MG63 (cell line): ENCODE data around the gene JAML. TPM values are rescaled to one million over a fixed set of nuclear protein-coding genes. Genes with fewer than 3 reads are reported as not detected.
A peak's percentile ranks its signal among the peaks of the same experiment; 100 is the strongest.

ENCODE experiments used
- DNase-seq: peaks from one replicate; pipeline ENCODE4 v3.0.0-alpha.2; 2020
- H3K27me3 ChIP-seq: fragments of 250-450 bp; sonication (Bioruptor Pico); 2 replicates; pipeline ENCODE4 v1.5.1; 2020; ENCODE audit warnings: mild to moderate bottlenecking, moderate library complexity
- H3K36me3 ChIP-seq: fragments of 250-450 bp; sonication (Bioruptor Pico); 2 replicates; pipeline ENCODE4 v1.5.1; 2020; ENCODE audit warnings: mild to moderate bottlenecking, moderate library complexity
- H3K4me3 ChIP-seq: fragments of 250-450 bp; sonication (Bioruptor Pico); 2 replicates; pipeline ENCODE4 v1.5.1; 2020; ENCODE audit warnings: mild to moderate bottlenecking, moderate library complexity
- H3K9me3 ChIP-seq: fragments of 250-450 bp; sonication (Bioruptor Pico); 2 replicates; pipeline ENCODE4 v1.5.1; 2020; ENCODE audit warnings: mild to moderate bottlenecking, moderate library complexity
- total RNA-seq: library from RNA; depleted of rRNA; stranded (reverse); fragments of >200 nt; shearing (Covaris generic); gene quantifications from 2 replicates; pipeline ENCODE4 v1.2.3, GENCODE V29; 2014; ENCODE audit warnings: low replicate concordance; rRNA removed

JAML gene, protein sequence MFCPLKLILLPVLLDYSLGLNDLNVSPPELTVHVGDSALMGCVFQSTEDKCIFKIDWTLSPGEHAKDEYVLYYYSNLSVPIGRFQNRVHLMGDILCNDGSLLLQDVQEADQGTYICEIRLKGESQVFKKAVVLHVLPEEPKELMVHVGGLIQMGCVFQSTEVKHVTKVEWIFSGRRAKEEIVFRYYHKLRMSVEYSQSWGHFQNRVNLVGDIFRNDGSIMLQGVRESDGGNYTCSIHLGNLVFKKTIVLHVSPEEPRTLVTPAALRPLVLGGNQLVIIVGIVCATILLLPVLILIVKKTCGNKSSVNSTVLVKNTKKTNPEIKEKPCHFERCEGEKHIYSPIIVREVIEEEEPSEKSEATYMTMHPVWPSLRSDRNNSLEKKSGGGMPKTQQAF
- not detected in 2 replicates for total RNA-seq

DNA sequence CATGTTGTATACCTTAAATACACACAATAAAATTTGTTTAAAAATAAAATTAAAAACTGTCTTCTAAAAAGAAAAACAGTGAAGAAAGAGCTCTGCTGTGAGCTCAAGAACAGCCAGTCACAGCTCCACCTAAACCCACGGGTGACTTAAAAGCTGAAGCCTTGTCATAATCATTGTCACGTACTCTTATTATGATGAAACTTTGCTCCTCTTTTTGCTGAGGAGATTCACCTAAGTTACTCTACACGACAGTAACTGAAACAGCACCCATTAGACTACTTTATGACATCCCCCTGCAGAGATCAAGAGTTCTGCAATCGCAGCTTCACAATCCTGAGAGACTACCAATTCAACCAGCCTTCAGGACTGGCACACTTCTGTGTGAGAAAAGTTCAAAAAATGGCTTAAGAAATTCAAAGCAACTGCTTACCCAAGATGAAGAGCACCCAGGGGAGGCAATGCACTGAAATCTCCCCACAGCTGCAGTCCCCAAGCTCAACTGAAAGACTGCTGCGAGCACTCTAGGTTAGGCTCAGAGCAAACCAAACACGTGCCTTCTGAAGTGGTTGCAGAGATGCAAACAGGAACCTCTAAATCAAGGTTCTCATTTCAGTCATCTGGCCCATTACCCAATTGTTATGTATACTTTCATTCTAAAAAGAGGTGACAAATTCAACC lies at the start of gene JAML:
JAML (minus strand) TSS at position 501 of the 678 bp plus-strand sequence. CDS start 10,145 bp downstream, outside the sequence.
- no peaks in the 10 kb centered on the region for H3K36me3 ChIP-seq
- H3K27me3 ChIP-seq: peaks cover 3% of the 10 kb centered on the region; the same call in 1 of the 2 replicates
- no peaks in the 10 kb centered on the region for H3K9me3 ChIP-seq
- no peak for DNase-seq
- no peak within 1 kb of the TSS for H3K4me3 ChIP-seq

DNA sequence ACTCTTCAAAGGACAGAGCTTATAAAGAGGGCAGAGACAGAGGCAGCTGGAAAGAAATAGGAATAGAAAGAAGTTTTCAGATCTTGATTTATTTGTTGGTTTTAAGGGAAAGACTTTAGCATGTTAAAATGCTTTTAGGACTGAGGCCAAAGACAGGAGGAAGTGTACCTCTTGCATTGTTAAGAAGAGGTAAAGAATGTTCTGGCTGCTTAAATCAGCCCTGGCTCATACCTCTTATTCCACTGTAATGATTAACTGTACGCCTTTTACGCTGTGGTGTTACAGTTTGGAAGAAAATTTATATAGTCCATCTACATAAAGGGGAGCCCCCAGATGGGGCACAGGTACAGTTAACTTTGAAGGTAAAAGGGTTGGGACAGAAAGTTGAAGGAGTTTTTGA lies 49.4 kb upstream of the JAML start:
- Histone ChIP-seq H3K36me3 (no peaks in the 10 kb centered on the region), H3K9me3 (no peaks in the 10 kb centered on the region), H3K27me3 (peaks cover 2% of the 10 kb centered on the region; the same call in 1 of the 2 replicates), H3K4me3 (no peak overlapping the region)
- no peak for DNase-seq

DNA sequence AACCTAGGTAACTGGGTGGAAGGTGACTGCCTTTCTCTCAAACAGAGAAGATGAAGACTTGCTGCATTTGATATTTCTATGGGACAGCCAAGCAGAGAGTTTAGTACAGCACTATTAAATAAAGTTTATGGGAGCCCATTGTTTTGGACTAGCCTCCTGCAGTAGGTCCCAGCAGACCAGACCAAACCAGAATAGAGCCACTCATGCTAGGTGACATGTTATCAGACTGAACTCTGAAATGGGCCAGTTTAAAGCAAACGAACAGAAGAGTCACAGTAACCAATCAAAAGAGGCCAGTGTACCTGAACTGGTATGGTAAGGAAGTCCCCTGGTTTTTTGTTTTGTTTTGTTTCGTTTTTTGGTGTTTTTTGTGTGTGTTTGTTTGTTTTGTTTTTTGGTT lies 47.2 kb upstream of the JAML start:
- H3K9me3 ChIP-seq: no peaks in the 10 kb centered on the region
- no peaks in the 10 kb centered on the region for H3K36me3 ChIP-seq
- H3K4me3 ChIP-seq: no peak overlapping the region
- peaks cover 5% of the 10 kb centered on the region; the same call in 1 of the 2 replicates for H3K27me3 ChIP-seq
- no peak for DNase-seq

DNA sequence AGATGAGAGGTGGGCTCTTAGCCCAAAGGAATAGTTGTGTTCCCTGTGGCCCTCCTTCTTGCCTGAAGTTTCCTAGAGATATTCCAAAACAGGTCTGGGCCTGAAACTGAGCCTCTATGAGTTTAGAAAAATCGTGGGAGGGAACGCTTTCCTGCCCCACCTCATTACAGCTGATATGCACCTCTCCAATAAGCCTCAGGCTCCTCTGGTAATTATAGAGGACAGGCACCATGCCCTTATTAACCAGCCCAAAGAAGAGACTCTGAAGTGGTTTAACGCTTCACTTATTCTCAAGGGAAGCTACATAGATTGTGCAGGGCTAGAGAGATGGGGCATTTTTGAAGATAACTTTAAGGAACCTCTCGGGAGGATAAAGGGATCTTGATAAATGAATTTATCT lies 42.7 kb upstream of the JAML start:
- Histone ChIP-seq H3K9me3 (no peaks in the 10 kb centered on the region), H3K36me3 (no peaks in the 10 kb centered on the region), H3K4me3 (no peak overlapping the region), H3K27me3 (peaks cover 5% of the 10 kb centered on the region; the same call in 1 of the 2 replicates)
- no peak for DNase-seq

DNA sequence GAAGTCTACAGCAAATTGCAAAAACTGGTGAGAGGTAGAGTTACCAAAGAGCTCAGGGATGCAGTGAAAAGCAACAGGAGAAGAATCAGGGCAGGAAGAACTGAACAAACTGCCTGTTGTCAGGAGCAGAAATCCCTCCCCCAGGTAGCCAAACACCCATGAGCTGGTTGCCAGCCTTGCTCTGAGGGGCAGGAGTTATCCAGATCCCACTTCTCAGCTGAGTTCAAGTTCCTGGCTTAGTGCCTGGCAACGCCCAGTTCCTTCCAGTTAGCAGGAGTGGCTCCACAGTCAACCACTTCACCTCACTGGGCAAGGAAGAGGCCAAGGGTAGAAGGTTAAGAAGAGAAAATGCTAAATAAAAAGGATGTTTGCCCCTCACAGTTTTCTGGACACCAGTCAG lies 41.1 kb upstream of the JAML start:
- Histone ChIP-seq H3K36me3 (no peaks in the 10 kb centered on the region), H3K27me3 (peaks cover 5% of the 10 kb centered on the region; the same call in 1 of the 2 replicates), H3K4me3 (no peak overlapping the region), H3K9me3 (no peaks in the 10 kb centered on the region)
- peak; percentile 7 for DNase-seq

DNA sequence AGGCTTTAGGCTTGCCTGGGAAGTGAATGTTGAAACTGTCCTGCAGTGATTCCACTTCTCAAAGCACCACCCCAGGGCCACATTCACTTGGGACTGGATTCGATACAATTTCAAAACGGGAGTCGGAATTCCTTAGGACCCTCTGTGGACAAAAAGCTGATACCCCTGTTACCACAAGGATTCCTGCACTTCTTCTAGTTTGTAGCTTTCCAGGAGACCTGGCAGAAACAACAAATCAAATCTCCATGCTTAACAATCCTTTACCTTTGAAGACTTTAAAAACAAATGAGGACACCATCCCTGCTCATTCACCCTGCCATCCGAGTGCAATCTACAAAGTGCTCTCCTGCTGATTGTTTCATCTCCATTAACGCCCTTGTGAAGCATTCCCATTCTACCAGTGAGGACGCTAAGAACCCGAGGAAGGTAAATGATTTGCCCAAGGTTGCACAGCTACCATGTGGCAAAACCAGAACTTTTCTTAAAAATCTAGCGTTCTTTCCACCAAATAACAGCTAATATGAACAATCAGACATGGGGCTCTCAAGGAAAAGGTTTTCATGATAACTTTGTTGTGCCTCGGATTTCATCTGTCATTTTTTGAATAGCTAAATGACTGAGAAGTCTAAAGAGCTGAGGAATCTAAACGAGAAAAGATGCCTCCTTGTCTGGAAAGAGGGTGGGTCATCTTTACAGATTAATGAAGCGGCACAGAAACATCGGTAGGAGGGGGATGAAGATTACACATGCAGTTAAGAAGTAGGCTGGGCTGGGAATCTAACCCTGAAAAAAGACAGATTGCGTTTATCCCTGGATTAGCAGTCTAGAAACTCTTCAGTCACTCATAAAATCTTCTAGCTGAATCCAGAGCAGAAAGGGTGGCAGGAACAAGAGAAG lies 40.0 kb upstream of the JAML start:
- Histone ChIP-seq H3K9me3 (no peaks in the 10 kb centered on the region), H3K27me3 (peaks cover 5% of the 10 kb centered on the region; the same call in 1 of the 2 replicates), H3K36me3 (no peaks in the 10 kb centered on the region), H3K4me3 (no peak overlapping the region; the same call in 1 of the 2 replicates)
- no peak for DNase-seq

DNA sequence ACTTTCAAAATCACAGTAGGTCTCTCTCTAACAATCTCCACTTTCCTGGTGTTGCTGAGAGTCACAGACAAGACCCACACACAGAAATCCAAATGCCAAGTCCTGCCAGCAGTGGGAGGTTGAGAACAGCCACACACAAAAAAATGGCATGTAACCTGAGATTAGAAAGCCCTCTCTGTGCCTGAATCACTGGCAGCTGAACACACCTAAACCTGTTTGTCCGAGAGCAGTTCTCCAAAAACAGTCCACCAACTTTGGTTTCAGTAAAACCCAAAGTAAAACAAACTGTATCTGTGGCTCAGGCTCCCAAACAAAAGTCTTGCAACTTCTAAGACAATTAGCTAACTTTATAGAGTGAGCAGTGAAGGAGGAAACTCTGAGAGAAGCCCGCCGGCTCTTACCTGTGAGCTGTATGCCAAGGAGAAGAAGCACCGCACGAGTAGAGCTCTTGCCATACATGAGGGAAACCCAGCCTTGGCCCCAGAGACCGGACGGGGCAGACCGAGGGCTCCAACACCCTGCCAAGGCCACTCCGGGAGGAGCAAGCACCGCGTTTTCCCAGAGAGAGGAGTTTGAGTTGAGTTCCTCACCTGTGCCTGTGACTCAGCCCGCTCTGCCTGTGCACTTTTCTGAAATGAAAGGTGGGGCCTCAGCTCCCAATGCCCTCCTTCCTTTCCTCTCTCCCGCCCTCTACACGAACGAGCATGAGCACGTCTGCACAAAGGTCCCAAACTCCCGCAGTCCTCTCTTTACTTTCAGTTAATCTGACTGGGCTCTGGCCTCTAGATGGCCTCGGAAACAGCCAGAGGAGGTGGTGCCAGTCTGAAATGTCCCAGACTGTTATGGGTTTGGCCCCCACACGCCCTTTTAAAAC lies 39.1 kb upstream of the JAML start, which contains the start of gene MPZL2:
MPZL2 (minus strand) TSS at position 603 of the 874 bp plus-strand sequence; CDS start at position 459, 144 bp downstream.
- H3K36me3 ChIP-seq: no peaks in the 10 kb centered on the region
- peaks cover 3% of the 10 kb centered on the region; the same call in 1 of the 2 replicates for H3K27me3 ChIP-seq
- no peaks in the 10 kb centered on the region for H3K9me3 ChIP-seq
- H3K4me3 ChIP-seq: peak within 1 kb of the TSS; percentile 24
- peak; percentile 13 for DNase-seq

DNA sequence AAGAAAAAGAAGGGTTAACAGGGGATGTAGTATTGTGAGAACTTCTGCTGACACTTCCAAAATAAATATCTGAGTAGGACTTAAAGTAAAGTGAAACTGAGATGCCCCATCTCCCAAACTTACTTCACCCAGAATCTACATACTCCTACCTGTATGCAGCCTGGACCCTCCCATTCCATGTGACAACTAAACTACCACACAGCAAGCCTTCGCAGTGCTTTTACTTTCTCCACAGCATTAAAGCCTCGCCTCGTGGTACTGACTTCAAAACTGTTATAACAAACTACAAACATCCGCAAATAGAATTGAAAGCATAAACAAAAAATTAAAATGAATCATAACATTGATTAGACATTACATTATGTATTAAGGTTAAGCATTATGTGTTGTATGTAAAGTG lies 38.3 kb upstream of the JAML start:
- Histone ChIP-seq H3K27me3 (no peaks in the 10 kb centered on the region; the same call in 1 of the 2 replicates), H3K36me3 (no peaks in the 10 kb centered on the region)

DNA sequence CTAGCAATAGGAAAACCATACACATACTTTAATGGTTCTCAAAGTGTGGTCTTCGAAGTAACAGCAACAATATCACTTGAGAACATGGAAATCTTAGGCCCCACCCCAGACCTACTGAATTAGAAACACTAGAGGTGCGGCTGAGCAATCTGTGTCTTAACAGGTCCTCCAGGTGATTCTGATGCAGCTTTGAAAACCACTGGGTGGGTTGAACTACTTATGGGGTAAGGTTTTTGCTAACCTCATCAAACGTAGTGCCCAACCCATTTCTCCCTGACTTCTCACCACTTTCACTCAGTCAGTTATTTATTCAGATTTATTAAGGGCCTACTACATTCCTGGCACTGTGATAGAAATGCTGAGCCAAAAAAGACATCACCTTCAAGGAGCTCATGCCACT lies 35.5 kb upstream of the JAML start:
- no peak overlapping the region for H3K4me3 ChIP-seq
- no peaks in the 10 kb centered on the region for H3K36me3 ChIP-seq
- H3K9me3 ChIP-seq: no peaks in the 10 kb centered on the region; the same call in 1 of the 2 replicates
- peaks cover 6% of the 10 kb centered on the region; the same call in 1 of the 2 replicates for H3K27me3 ChIP-seq
- DNase-seq: no peak

More for the DNA sequence above, 38.3 kb upstream of the JAML start:
- no peak overlapping the region for H3K4me3 ChIP-seq
- no peaks in the 10 kb centered on the region; the same call in 1 of the 2 replicates for H3K9me3 ChIP-seq
- no peak for DNase-seq

DNA sequence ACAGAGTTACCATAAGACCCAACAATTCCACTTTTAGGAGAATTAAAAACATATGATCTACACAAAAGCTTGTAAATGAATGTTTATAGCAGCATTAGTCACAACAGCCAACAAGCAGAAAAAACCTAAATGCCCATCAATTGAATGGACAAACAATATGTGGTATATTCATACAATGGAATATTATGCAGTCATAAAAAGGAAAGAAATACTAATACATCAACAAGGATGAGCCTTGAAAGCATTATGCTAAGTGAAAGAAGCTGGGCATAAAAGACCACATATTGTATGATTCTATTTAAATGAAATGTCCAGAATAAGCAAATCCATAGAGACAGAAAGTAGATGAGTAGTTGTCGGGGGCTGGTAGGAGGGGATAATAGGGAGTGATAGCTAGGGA lies 34.3 kb upstream of the JAML start:
- H3K4me3 ChIP-seq: no peak overlapping the region
- peaks cover 7% of the 10 kb centered on the region; the same call in 1 of the 2 replicates for H3K27me3 ChIP-seq
- no peaks in the 10 kb centered on the region for H3K36me3 ChIP-seq
- H3K9me3 ChIP-seq: no peaks in the 10 kb centered on the region; the same call in 1 of the 2 replicates
- no peak for DNase-seq

DNA sequence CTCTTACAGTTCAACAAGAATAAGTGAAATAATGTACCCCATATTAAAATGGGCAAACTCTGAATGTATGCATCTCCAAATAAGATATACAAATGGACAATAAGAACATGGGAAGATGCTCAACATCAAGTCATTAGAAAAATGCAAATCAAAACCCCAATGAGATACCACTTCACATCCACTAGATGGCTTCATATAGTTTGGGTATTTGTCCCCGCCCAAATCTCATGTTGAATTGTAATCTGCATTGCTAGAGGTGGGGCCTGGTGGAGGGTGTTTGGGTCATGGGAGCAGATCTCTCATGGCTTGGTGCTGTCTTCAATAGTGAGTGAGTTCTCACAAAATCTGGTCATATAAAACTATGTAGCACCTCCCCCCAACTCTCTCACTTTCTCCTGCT lies 33.6 kb upstream of the JAML start:
- no peak for DNase-seq
- Histone ChIP-seq H3K36me3 (no peaks in the 10 kb centered on the region), H3K9me3 (no peaks in the 10 kb centered on the region; the same call in 1 of the 2 replicates), H3K27me3 (peaks cover 7% of the 10 kb centered on the region; the same call in 1 of the 2 replicates), H3K4me3 (no peak overlapping the region)

DNA sequence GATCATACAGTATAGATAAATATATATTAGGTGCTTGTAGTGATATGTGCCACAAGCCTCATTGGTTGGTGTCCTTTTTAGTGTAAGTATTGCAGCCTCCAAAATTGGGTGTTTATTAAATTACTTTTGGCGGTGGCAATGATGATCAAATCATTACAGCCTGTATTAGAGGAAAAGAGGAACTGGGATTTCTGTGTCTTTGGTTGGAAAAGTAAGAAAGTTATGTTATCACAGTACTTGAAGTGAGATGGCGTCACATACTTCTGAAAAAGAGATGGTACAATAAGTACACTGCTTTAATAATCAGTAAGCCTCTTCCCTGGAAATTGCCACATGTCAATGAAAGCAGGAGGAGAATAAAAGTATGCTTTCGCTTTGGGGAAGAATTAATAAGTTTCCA lies 27.9 kb upstream of the JAML start:
- H3K9me3 ChIP-seq: no peaks in the 10 kb centered on the region
- peaks cover 7% of the 10 kb centered on the region; the same call in 1 of the 2 replicates for H3K27me3 ChIP-seq
- peak overlapping the region; percentile 79 for H3K4me3 ChIP-seq
- no peak for DNase-seq
- H3K36me3 ChIP-seq: no peaks in the 10 kb centered on the region

DNA sequence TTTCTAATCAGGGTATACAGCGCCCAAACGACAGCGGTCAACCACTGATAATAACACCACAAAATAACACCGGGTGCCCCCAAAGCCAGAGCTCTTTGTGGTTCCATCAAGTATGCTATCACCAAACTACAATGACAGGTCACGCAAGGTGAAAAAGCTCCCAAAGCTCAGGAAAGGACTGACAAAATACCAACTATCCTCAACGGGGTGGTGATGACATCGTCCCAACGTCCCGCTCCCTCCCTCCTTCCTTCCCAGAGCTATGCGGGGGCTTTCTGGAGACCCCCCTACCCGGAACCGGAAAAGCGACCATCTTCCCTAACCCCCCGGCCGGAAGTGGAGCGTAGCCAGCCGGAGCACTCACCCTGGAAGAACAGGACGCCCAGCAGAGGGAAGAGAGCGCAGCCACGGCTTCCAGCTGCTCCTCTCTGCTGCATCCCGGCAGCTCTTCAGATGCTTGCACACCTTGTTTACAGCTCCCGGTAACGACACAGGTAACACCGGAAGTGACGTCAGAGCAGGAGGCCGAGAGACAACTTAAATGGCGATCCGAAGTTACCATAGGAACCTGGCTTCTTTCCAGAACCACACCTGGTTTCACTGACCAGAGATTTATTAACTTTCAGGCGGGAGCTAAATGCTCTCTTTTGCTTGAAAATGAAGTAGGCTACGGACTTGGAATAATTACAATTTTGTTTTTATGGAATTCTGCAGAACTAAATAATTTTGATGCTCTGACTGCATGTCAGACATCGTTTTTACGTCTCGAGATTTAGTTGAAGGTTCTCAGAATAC lies 27.2 kb upstream of the JAML start, which contains the start of gene MPZL3:
MPZL3 (minus strand) TSS at position 508 of the 795 bp plus-strand sequence; CDS start at position 437, 71 bp downstream.
- H3K27me3 ChIP-seq: peaks cover 7% of the 10 kb centered on the region; the same call in 1 of the 2 replicates
- DNase-seq: peak; percentile 64
- peak within 1 kb of the TSS; percentile 79 for H3K4me3 ChIP-seq
- no peaks in the 10 kb centered on the region for H3K36me3 ChIP-seq
- H3K9me3 ChIP-seq: no peaks in the 10 kb centered on the region

DNA sequence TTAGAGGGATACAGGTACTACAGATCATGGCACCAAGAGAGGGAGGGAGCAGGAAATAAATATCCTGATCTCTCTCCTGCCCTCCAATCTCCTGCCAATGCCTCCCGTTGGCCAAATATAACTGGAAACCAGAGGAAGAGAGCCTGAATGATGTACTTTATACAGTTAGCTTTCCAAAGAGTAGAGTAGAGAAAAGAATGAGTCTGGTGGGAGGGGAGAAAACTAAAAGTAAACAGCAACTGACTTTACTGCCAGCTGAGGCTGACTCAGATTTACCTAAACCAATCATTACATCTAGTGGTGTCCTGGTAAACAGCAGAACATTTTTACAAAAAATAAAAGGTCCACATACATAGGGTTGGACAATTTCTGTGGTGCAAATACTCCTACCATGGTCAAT lies 22.2 kb upstream of the JAML start:
- H3K36me3 ChIP-seq: no peaks in the 10 kb centered on the region
- no peaks in the 10 kb centered on the region for H3K27me3 ChIP-seq
- H3K4me3 ChIP-seq: no peak overlapping the region
- no peaks in the 10 kb centered on the region for H3K9me3 ChIP-seq
- peak; percentile 31 for DNase-seq
